ENCODE results near the gene PDZD7. TPM values are rescaled to one million over a fixed set of nuclear protein-coding genes. Genes with fewer than 3 reads are reported as not detected.
A peak's percentile ranks its signal among the peaks of the same experiment; 100 is the strongest.

PDZD7 gene
- total and polyA plus RNA-seq, 2 of the 8 experiments (the other 6 are each of a cell fraction or from before 2014, with no cell fraction given): 0.88 to 1.6 TPM

DNA sequence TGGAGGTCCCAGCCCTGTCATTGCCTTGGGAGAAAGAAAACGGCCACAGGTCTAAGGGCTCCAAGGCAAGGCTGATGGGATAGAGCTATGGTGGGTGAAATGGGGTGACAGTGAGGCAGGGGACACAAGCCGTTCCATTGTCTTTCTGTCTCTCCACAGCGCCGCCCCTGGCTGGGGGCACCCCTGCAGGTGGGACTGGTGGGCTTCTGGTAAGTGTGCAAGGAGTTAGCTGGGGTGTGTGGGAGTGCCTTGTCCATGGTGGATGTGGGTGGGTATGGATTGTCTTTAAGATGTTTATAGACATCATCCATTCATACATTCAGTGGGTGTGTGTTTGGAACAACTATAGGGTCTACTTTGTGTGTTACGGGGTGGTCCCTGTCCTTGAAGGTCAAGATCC lies 7.6 kb upstream of the PDZD7 start:
- CTCF ChIA-PET (ENCODE audit: partially characterized antibody): interaction anchor here (0.6 to 51.8 kb wide), 11 partner anchors 12 to 204 kb away, joined by 3 to 2176 read pairs (median 7); partner anchors contain the start of genes KAZALD1, LBX1, PDZD7 and SFXN3

More for the DNA sequence above, 7.6 kb upstream of the PDZD7 start:
- TF ChIP-seq, protein P1, sequence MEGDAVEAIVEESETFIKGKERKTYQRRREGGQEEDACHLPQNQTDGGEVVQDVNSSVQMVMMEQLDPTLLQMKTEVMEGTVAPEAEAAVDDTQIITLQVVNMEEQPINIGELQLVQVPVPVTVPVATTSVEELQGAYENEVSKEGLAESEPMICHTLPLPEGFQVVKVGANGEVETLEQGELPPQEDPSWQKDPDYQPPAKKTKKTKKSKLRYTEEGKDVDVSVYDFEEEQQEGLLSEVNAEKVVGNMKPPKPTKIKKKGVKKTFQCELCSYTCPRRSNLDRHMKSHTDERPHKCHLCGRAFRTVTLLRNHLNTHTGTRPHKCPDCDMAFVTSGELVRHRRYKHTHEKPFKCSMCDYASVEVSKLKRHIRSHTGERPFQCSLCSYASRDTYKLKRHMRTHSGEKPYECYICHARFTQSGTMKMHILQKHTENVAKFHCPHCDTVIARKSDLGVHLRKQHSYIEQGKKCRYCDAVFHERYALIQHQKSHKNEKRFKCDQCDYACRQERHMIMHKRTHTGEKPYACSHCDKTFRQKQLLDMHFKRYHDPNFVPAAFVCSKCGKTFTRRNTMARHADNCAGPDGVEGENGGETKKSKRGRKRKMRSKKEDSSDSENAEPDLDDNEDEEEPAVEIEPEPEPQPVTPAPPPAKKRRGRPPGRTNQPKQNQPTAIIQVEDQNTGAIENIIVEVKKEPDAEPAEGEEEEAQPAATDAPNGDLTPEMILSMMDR (IDR thresholded peaks at IDR 0.05; ENCODE audit: control extremely low read depth in 1 of 3, insufficient read depth in 1 of 3, low read depth in 1 of 3, low read length in 3 of 3): peak; percentile 65 to 76 (median 74)
- TF ChIP-seq SRF (IDR thresholded peaks at IDR 0.05; ENCODE audit: low read depth, low read length): no peak
- no peak for TF ChIP-seq CEBPB (IDR thresholded peaks at IDR 0.05; ENCODE audit: low read depth, low read length)
- TF ChIP-seq EP300 (IDR thresholded peaks at IDR 0.05; ENCODE audit: borderline replicate concordance in 1 of 2, low read depth in 2 of 2, low read length in 2 of 2): no peak
- no peak for TF ChIP-seq ASH2L (IDR thresholded peaks at IDR 0.05; ENCODE audit: low read length)
- TF ChIP-seq SP4 (IDR thresholded peaks at IDR 0.05; ENCODE audit: low read length): no peak
- no peak overlapping the region for H3K4me3 ChIP-seq (ENCODE audit: extremely low read depth in 1 of 4, insufficient read depth in 2 of 4, low read depth in 3 of 4, low read length in 4 of 4)
- peaks cover 0 to 10% (median 2%) of the 10 kb centered on the region in 4 experiments; a peak in 3 of 7 replicates for H3K4me1 ChIP-seq (replicated peaks in 1 of 4; ENCODE audit: control insufficient read depth in 3 of 4, insufficient read depth in 4 of 4, low read length in 3 of 4)
- no peak overlapping the region for H2BK12ac ChIP-seq (ENCODE audit: low read depth, low read length)
- POLR2A ChIA-PET (ENCODE audit: partially characterized antibody): interaction anchor here (1.2 kb wide), 1 partner anchor 33 kb away, joined by 3 read pairs; no protein-coding TSS in a partner anchor
- H2BK120ac ChIP-seq (replicated peaks; ENCODE audit: low read depth, low read length): no peak overlapping the region
- H3K23me2 ChIP-seq (ENCODE audit: low read depth, low read length): no peaks in the 10 kb centered on the region
- H3K36me3 ChIP-seq (ENCODE audit: control insufficient read depth in 2 of 4, insufficient read depth in 4 of 4, low read length in 3 of 4): no peaks in the 10 kb centered on the region
- H3K18ac ChIP-seq (ENCODE audit: extremely low read depth, low read length): no peak overlapping the region
- FAIRE-seq (peak; percentile 81), DNase-seq (ENCODE audit: low read depth in 1 of 2, low spot score in 2 of 2) (peak in 1 of 2 experiments; percentile 73)
- H3K4ac ChIP-seq (replicated peaks; ENCODE audit: insufficient read length, low read depth, low read length): no peak overlapping the region
- H3K4me2 ChIP-seq (ENCODE audit: insufficient read depth in 1 of 2, low read depth in 2 of 2, low read length in 2 of 2): no peak overlapping the region
- no peak overlapping the region for H4K5ac ChIP-seq (ENCODE audit: insufficient read length, low read depth, low read length)
- H2BK15ac ChIP-seq (ENCODE audit: low read length): no peak overlapping the region
- no peak overlapping the region for H2BK5ac ChIP-seq (ENCODE audit: low read depth, low read length)
- no peak overlapping the region for H3K9ac ChIP-seq (replicated peaks in 1 of 4; ENCODE audit: extremely low read depth in 1 of 4, low read depth in 3 of 4, low read length in 3 of 4)
- H3K27me3 ChIP-seq (replicated peaks in 1 of 4; ENCODE audit: control insufficient read depth in 3 of 4, extremely low read depth in 1 of 4, insufficient read depth in 3 of 4, low read length in 3 of 4): peaks cover 0 to 16% (median 12%) of the 10 kb centered on the region in 4 experiments; a peak in 4 of 7 replicates
- H3K14ac ChIP-seq (ENCODE audit: insufficient read length): no peak overlapping the region
- no peak overlapping the region for H4K8ac ChIP-seq (ENCODE audit: extremely low read depth, insufficient read depth, low read length)
- H4K91ac ChIP-seq (replicated peaks; ENCODE audit: insufficient read length, low read length): no peak overlapping the region
- H4K20me1 ChIP-seq (replicated peaks in 1 of 2; ENCODE audit: control insufficient read depth in 1 of 2, insufficient read depth in 2 of 2, low read length in 2 of 2): no peaks in the 10 kb centered on the region
- H2AFZ ChIP-seq (ENCODE audit: low read length): no peak overlapping the region
- 51% methylated on average over 5 of the region's 5 CpGs; no CpG with 5 or more reads in 1 of the 2 experiments for WGBS, 2 experiments (ENCODE audit: extremely low coverage in 1 of 2, insufficient coverage in 1 of 2, insufficient read length in 1 of 2, insufficient replicate concordance in 2 of 2, low coverage in 1 of 2, low lambda C conversion rate in 2 of 2, missing lambda C conversion rate in 1 of 2)
- H3K9me3 ChIP-seq (ENCODE audit: insufficient read depth in 2 of 2, low read depth in 1 of 2, low read length in 1 of 2): no peaks in the 10 kb centered on the region
- no peaks in the 10 kb centered on the region for H3K79me2 ChIP-seq (ENCODE audit: control insufficient read depth in 1 of 2, insufficient read depth in 2 of 2, low read length in 2 of 2)
- H3K27ac ChIP-seq (ENCODE audit: low read depth, low read length): no peak overlapping the region
- H3K56ac ChIP-seq (replicated peaks; ENCODE audit: insufficient read length, low read depth, low read length): no peak overlapping the region
- H3K23ac ChIP-seq (ENCODE audit: insufficient read length): no peak overlapping the region
- no peak overlapping the region for H2BK20ac ChIP-seq (ENCODE audit: low read length)
- no peaks in the 10 kb centered on the region for H3K79me1 ChIP-seq (ENCODE audit: low read depth, low read length)
- H2AK5ac ChIP-seq (ENCODE audit: low read depth, low read length): no peak overlapping the region

All from H1 (cell line).